Gastroesophageal sphincter (tissue), 4 donors: ENCODE results near the gene ARHGEF10L. TPM values are rescaled to one million over a fixed set of nuclear protein-coding genes. Genes with fewer than 3 reads are reported as not detected.

Experiments
- ATAC-seq: fragments of 150-250 bp; one replicate; pipeline ENCODE4 v1.9.1; 2016; ENCODE audit warnings: mild to moderate bottlenecking, moderate library complexity
- H3K27ac ChIP-seq, 4 donors: fragments of 200-600 bp; sonication (generic) in 3 of 4; 1 replicate in 3 of 4; 2 replicates in 1 of 4; pipeline ENCODE4 v1.5.1; 2016 to 2019
- H3K27me3 ChIP-seq: fragments of 200-600 bp; sonication (generic); one replicate; pipeline ENCODE4 v1.5.1; 2019
- H3K36me3 ChIP-seq, 2 donors: fragments of 200-600 bp; sonication (generic); one replicate each; pipeline ENCODE4 v1.5.1; 2019; ENCODE audit warnings: control low read depth in 1 of 2
- H3K4me1 ChIP-seq, 3 donors: fragments of 200-600 bp; sonication (generic); 1 replicate in 2 of 3; 2 replicates in 1 of 3; pipeline ENCODE4 v1.5.1; 2016 to 2019; ENCODE audit warnings: control low read depth in 2 of 3
- H3K4me3 ChIP-seq, 2 donors: fragments of 200-600 bp; sonication (generic); one replicate each; pipeline ENCODE4 v1.5.1; 2019; ENCODE audit warnings: mild to moderate bottlenecking in 1 of 2, moderate library complexity in 1 of 2
- H3K9me3 ChIP-seq, 3 donors: fragments of 200-600 bp; sonication (generic); one replicate each; pipeline ENCODE4 v1.5.1; 2017 to 2019; ENCODE audit warnings: control low read depth in 2 of 3
- EP300 ChIP-seq: sonication (generic); formaldehyde crosslinking; IDR thresholded peaks from one replicate; pipeline ENCODE4 v1.6.1; 2017; ENCODE audit warnings: antibody characterized with exemption, mild to moderate bottlenecking
- POLR2A ChIP-seq, 2 donors: fragments of 450-650 bp; IDR thresholded peaks; one replicate each; pipeline ENCODE4 v1.6.1; 2017; ENCODE audit warnings: antibody characterized with exemption in 2 of 2, mild to moderate bottlenecking in 2 of 2, moderate library complexity in 1 of 2
- POLR2AphosphoS5 ChIP-seq: sonication (generic); formaldehyde crosslinking; IDR thresholded peaks from one replicate; pipeline ENCODE4 v1.6.1; 2017; ENCODE audit warnings: antibody characterized with exemption
- WGBS, 2 donors: methylation state at CpG; one replicate each; pipeline ENCODE4 v1.1.5; 2018; ENCODE audit warnings: low coverage in 1 of 2; 5-methylcytosine and 5-hydroxymethylcytosine counted together
- total RNA-seq, 4 donors: library from RNA; depleted of rRNA; stranded (reverse); fragments of >200 nt; gene quantifications; one replicate each; pipeline ENCODE4 v1.1.0, GENCODE V29; 2016
- TF ChIP-seq, protein P1 (sequence below), 4 experiments: fragments of 200-600 bp in 2 of 4; fragments of 450-650 bp in 2 of 4; sonication (generic) in 1 of 4; IDR thresholded peaks; one replicate each; pipeline ENCODE4 v1.5.1; 2017 to 2019; ENCODE audit warnings: antibody characterized with exemption in 4 of 4, mild to moderate bottlenecking in 2 of 4, moderate library complexity in 2 of 4

ARHGEF10L gene
- total RNA-seq, 4 donors from 2014 or later: 50.9 to 97.0 (median 80.3) TPM

DNA sequence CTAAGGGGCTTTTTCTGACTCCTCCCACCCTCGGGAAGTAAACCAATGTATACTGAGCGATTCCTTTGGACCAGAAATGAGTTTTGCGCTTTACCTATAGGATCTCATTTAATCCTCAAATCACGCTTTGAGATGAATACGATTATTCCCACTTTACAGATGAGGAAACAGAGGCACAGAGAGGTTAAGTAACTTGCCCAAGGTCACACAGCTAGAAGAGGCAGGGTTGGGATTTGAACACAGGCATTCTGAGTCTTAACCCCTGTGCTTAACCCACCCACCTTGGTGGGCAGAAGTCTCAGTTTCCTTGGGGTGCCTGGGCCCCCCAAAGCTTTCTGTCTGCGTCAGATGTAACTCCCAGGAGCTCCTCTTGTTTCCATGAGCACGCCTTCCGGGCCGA is 129.8 kb downstream of the ARHGEF10L start:
- Histone ChIP-seq H3K9me3 (no peaks in the 10 kb centered on the region), H3K27ac (peak overlapping the region in 1 of 4 donors; percentile 14), H3K4me1 (peaks cover 0 to 55% (median 19%) of the 10 kb centered on the region in 3 donors), H3K36me3 (peaks cover 0 to 80% of the 10 kb centered on the region in 2 donors), H3K27me3 (no peaks in the 10 kb centered on the region), H3K4me3 (no peak overlapping the region)
- TF ChIP-seq EP300 (no peak), POLR2AphosphoS5 (no peak), POLR2A (IDR thresholded peaks at IDR 0.05) (no peak)
- TF ChIP-seq, protein P1, sequence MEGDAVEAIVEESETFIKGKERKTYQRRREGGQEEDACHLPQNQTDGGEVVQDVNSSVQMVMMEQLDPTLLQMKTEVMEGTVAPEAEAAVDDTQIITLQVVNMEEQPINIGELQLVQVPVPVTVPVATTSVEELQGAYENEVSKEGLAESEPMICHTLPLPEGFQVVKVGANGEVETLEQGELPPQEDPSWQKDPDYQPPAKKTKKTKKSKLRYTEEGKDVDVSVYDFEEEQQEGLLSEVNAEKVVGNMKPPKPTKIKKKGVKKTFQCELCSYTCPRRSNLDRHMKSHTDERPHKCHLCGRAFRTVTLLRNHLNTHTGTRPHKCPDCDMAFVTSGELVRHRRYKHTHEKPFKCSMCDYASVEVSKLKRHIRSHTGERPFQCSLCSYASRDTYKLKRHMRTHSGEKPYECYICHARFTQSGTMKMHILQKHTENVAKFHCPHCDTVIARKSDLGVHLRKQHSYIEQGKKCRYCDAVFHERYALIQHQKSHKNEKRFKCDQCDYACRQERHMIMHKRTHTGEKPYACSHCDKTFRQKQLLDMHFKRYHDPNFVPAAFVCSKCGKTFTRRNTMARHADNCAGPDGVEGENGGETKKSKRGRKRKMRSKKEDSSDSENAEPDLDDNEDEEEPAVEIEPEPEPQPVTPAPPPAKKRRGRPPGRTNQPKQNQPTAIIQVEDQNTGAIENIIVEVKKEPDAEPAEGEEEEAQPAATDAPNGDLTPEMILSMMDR (IDR thresholded peaks at IDR 0.05): no peak
- 83 to 94% methylated on average over 5 to 9 of the region's 9 CpGs for WGBS, 2 donors
- no peak for ATAC-seq

DNA sequence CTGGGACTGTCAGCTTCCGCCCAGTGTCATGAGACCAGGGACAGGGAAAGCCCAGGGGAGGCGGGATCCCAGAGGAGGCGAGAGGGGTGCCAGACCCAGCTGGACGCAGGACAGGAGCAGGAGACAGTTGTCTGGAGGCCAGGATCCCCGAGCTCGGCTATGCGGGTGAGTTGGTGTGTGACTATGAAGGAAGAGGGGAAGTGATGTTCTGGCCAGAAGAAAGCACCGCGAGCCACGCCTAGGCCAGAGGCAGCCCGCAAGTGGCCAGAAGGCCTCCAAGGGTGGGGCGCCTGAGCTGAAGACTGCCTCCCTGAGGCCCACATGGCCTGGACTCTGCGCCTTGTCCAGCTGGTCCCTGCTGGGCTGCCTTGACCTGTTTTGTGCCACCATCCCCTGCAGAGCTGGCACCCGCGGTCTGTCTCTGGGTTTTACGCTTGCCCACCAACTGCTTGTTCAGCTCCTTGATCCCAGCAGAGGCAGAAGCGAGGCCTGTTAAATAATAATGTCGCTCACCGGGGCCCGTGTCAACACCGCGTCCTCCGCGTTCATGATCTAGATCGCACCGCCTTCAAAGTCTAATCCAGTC is 130.5 kb downstream of the ARHGEF10L start:
- Histone ChIP-seq H3K9me3 (no peaks in the 10 kb centered on the region), H3K4me3 (no peak overlapping the region), H3K27ac (peak overlapping the region in 1 of 4 donors; percentile 14), H3K27me3 (no peaks in the 10 kb centered on the region), H3K36me3 (peaks cover 0 to 77% of the 10 kb centered on the region in 2 donors), H3K4me1 (peaks cover 0 to 59% (median 19%) of the 10 kb centered on the region in 3 donors)
- TF ChIP-seq POLR2A (IDR thresholded peaks at IDR 0.05) (no peak), POLR2AphosphoS5 (no peak), EP300 (no peak)
- TF ChIP-seq, protein P1 (IDR thresholded peaks at IDR 0.05): no peak
- peak; percentile 30 for ATAC-seq
- WGBS, 2 donors: 100% methylated on average over 3 of the region's 26 CpGs; no CpG with 5 or more reads in 1 of the 2 donors

DNA sequence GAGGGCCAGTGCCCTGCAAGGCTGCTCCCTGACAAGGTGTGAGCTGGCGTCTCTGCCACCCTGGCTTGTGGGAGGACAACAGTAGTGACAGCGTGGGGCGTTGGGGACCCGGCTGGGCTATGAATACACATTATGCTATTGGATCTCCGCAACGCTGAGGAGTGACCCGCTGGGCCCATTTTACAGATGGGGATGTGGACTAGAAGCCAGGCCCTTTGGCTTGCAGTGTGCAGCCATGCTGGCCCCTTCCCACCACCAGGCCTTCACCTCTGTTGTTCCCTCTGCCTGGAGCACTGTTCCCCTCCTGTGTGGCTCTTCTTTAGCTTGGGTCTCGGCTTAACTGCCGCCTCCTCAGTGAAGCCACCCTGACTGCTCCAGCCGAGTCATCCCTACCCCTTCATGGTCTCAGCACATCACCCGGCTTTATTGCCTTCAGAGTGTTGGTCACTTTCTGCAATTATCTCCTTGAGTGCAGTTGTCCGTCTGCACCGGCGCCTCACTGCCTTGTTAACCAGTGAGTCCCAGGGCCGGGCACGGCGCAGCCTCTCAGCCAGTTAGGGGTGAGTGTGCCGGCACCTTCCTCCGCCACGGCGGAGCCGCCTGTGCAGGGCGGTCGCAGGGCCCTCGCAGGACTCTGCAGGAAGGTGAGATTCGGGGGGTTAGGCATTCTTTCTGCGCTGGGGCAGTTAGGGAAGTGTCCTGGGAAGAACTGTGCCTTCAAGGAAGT is 131.3 kb downstream of the ARHGEF10L start:
- Histone ChIP-seq H3K36me3 (peaks cover 0 to 69% of the 10 kb centered on the region in 2 donors), H3K4me1 (peaks cover 0 to 65% (median 19%) of the 10 kb centered on the region in 3 donors), H3K27me3 (no peaks in the 10 kb centered on the region), H3K27ac (no peak overlapping the region), H3K9me3 (no peaks in the 10 kb centered on the region), H3K4me3 (no peak overlapping the region)
- no peak for ATAC-seq
- WGBS, 2 donors: 67 to 87% methylated on average over 3 to 4 of the region's 27 CpGs
- TF ChIP-seq, protein P1 (IDR thresholded peaks at IDR 0.05): no peak
- TF ChIP-seq EP300 (no peak), POLR2AphosphoS5 (no peak)

DNA sequence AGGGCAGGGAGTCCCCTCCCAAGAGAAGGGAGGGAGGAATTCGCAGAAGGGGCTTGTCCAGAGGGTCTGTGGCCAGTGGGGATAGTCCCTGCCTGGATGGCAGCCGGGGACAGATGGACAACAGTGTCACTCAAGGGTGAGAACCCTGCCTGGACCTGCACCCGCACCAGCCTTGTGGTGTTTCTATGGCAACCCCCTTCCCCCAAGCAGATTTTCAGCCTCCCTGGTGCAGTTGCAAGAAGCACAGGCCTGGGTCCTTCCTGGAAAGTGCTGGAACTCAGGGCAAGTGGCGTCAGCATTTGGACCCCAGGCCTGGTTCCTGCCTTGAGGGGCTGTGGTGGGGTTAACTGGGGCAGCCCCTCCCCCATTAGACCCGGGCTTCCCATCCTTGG is 131.8 kb downstream of the ARHGEF10L start:
- TF ChIP-seq, protein P1 (IDR thresholded peaks at IDR 0.05): no peak
- TF ChIP-seq POLR2AphosphoS5 (no peak), EP300 (no peak), POLR2A (IDR thresholded peaks at IDR 0.05) (no peak)
- H3K4me1 ChIP-seq: peaks cover 0 to 71% (median 19%) of the 10 kb centered on the region in 3 donors
- no peak for ATAC-seq
- H3K4me3 ChIP-seq: no peak overlapping the region
- WGBS, 2 donors: no CpG with 5 or more reads among the region's 5 CpGs
- H3K27me3 ChIP-seq: no peaks in the 10 kb centered on the region
- no peaks in the 10 kb centered on the region for H3K9me3 ChIP-seq
- H3K27ac ChIP-seq: peak overlapping the region in 2 of 4 donors; percentile 8 to 27
- peaks cover 0 to 67% of the 10 kb centered on the region in 2 donors for H3K36me3 ChIP-seq
